RWPE1 (cell line): ENCODE data around the gene ST7.
"Not testable (repeated sequence)": the region's sequence is repeated elsewhere in the genome, so short reads cannot be mapped to it uniquely, and the experiment has no call there.

ENCODE experiments used
- CTCF ChIA-PET: fragments of 350-600 bp; sonication (Branson Sonifier 250); formaldehyde crosslinking; extraction: SDS; loops from one replicate; lab custom pipeline; 2021; lab: Yijun Ruan, JAX
- POLR2A ChIA-PET: fragments of 400-600 bp; formaldehyde crosslinking; extraction: SDS; loops from one replicate; lab custom pipeline; 2020; ENCODE audit warnings: antibody characterized with exemption; ENCODE audit not compliant: low non-redundant PET; lab: Yijun Ruan, JAX
- DNase-seq: peaks from one replicate; pipeline ENCODE4 v3.0.0; 2012; ENCODE audit warnings: low spot score
- H3K27ac ChIP-seq: fragments of 450-650 bp; 2 replicates; pipeline ENCODE4 v1.5.1; 2017
- TF ChIP-seq, protein P1 (sequence below): fragments of 450-650 bp; conservative IDR thresholded peaks from 2 replicates; pipeline ENCODE4 v1.5.1; 2017; ENCODE audit warnings: low read depth, mild to moderate bottlenecking

The ST7 gene

GRCh38 chr7:116955340-116955739, 2.0 kb downstream of the ST7 start:
- CTCF ChIA-PET, result no interaction called here
- DNase-seq, result no peak
- H3K27ac ChIP-seq, result no peak overlapping the region
- TF ChIP-seq, protein P1, sequence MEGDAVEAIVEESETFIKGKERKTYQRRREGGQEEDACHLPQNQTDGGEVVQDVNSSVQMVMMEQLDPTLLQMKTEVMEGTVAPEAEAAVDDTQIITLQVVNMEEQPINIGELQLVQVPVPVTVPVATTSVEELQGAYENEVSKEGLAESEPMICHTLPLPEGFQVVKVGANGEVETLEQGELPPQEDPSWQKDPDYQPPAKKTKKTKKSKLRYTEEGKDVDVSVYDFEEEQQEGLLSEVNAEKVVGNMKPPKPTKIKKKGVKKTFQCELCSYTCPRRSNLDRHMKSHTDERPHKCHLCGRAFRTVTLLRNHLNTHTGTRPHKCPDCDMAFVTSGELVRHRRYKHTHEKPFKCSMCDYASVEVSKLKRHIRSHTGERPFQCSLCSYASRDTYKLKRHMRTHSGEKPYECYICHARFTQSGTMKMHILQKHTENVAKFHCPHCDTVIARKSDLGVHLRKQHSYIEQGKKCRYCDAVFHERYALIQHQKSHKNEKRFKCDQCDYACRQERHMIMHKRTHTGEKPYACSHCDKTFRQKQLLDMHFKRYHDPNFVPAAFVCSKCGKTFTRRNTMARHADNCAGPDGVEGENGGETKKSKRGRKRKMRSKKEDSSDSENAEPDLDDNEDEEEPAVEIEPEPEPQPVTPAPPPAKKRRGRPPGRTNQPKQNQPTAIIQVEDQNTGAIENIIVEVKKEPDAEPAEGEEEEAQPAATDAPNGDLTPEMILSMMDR, result no peak
- POLR2A ChIA-PET, result no interaction called here

DNA sequence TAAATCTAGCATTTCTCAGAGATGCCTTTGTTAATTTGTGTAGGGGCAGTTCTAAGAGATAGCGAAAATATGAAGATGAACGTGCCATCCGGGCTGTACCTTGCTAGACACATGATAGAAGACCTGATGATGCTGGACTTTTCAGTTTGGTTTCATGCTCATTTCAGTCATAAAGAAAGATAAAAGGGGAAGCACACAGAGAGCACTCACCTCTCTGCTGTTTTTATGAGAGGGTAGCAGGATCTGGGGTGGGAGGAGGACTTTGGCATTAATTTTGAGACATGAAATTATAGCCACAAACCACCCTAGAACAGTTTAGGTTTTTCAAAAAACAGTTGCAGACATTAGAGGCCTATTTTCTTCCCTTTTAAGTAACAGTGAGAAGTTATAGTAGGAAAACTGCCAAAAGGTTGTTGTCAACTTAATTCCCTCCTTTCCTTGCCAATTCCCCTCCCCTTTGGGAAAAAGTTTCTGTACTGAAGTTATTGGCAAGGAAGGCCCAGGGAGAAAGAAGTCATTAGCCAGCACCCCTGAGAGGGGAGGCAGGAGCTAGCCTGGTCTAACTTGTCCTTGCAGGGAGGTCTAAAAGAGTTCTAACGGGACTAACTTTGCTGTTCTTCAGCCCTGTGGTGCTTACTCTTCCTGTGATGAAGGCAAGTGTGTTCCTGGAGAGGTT, 2.6 kb downstream of the ST7 start:
- DNase-seq, result no peak
- CTCF ChIA-PET, result interaction anchor here (0.9 to 1.5 kb wide), 2 partner anchors 29 to 160 kb away, joined by 4 to 6 read pairs; no protein-coding TSS in a partner anchor
- no peak overlapping the region for H3K27ac ChIP-seq
- POLR2A ChIA-PET, result no interaction called here
- TF ChIP-seq, protein P1, result no peak

DNA sequence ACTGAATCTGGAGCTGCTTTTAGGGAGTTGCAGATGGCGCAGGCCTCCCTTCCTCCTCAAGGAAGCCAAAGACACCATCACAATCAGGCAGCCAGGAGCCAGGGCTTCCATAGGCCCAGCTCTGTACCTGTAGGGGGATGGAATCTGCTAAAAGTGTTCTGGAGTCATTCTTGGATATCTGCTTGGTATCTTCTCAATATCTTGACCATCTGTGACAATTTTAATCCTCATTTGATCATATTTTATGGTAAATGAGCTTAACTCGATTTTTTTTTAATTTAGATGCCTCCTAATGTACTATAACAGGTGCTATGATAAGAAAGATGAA, 3.1 kb downstream of the ST7 start:
- CTCF ChIA-PET, result interaction anchor here (0.6 to 1.5 kb wide), 3 partner anchors 28 to 160 kb away, joined by 3 to 6 read pairs (median 4); no protein-coding TSS in a partner anchor
- POLR2A ChIA-PET, result no interaction called here
- no peak for DNase-seq
- TF ChIP-seq, protein P1, result no peak
- H3K27ac ChIP-seq, result no peak overlapping the region

DNA sequence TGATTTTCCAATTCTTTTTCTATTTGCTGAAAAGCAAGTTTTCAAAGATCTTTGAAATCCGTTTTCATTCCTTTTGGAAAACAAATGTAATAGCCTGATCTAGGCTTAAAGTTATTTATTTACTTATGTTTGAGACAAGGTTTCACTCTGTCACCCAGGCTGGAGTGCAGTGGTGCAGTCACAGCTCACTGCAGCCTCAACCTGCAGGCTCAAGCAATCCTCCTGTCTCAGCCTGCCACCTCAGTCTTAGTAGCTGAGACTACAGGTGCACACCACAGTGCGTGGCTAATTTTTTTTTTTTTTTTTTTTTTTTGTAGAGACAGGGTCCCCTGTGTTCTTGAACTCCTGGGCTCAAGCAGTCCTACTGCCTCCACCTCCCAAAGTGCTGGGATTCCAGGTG, 4.6 kb downstream of the ST7 start:
- CTCF ChIA-PET, result interaction anchor here (0.6 kb wide), 1 partner anchor 1791 kb away, joined by 4 read pairs; no protein-coding TSS in a partner anchor
- no peak for DNase-seq
- H3K27ac ChIP-seq, result no peak overlapping the region
- POLR2A ChIA-PET, result interaction anchor here (0.7 kb wide), 1 partner anchor 64 kb away, joined by 11 read pairs; no protein-coding TSS in a partner anchor
- TF ChIP-seq, protein P1, result no peak

- H3K27ac ChIP-seq, POLR2A ChIA-PET, DNase-seq, CTCF ChIA-PET: not testable (repeated sequence)
Measured at GRCh38 chr7:116961966-116962673, 8.8 kb downstream of the ST7 start.

GRCh38 chr7:116963234-116963633, 9.9 kb downstream of the ST7 start:
- ChIA-PET POLR2A (no interaction called here), CTCF (no interaction called here)
- TF ChIP-seq, protein P1, result no peak
- no peak overlapping the region for H3K27ac ChIP-seq
- DNase-seq, result no peak

GRCh38 chr7:116966601-116967000, 13.3 kb downstream of the ST7 start:
- no peak for DNase-seq
- CTCF ChIA-PET, result no interaction called here
- POLR2A ChIA-PET, result no interaction called here
- TF ChIP-seq, protein P1, result no peak
- no peak overlapping the region for H3K27ac ChIP-seq
